Chondrocyte (in vitro differentiated cells): ENCODE data around the gene TOR1AIP2. TPM values are rescaled to one million over a fixed set of nuclear protein-coding genes. Genes with fewer than 3 reads are reported as not detected.

Experiments
- DNase-seq: peaks from one replicate; pipeline ENCODE4 v3.0.0; 2021; ENCODE audit warnings: mixed read lengths, low spot score
- H3K27ac Mint-ChIP-seq: one replicate; pipeline ENCODE4 v1.8.0; 2021; ENCODE audit warnings: mild to moderate bottlenecking, moderate library complexity, mixed read lengths; ENCODE audit not compliant: unreplicated experiment
- H3K27me3 Mint-ChIP-seq: 2 replicates; pipeline ENCODE4 v1.8.0; 2021; ENCODE audit warnings: low read depth, mixed read lengths
- H3K36me3 Mint-ChIP-seq: 2 replicates; pipeline ENCODE4 v1.8.0; 2021; ENCODE audit warnings: low read depth, mixed read lengths
- H3K4me1 Mint-ChIP-seq: 2 replicates; pipeline ENCODE4 v1.8.0; 2021; ENCODE audit warnings: low read depth, mild to moderate bottlenecking, mixed read lengths
- H3K4me3 Mint-ChIP-seq: one replicate; pipeline ENCODE4 v1.8.0; 2021; ENCODE audit warnings: mild to moderate bottlenecking, moderate library complexity, mixed read lengths; ENCODE audit not compliant: unreplicated experiment
- H3K9me3 Mint-ChIP-seq: 2 replicates; pipeline ENCODE4 v1.8.0; 2021; ENCODE audit warnings: low read depth, mixed read lengths
- CTCF ChIP-seq: fragments of 200-600 bp; sonication (generic); IDR thresholded peaks from 2 replicates; pipeline ENCODE4 v1.5.0; 2021; ENCODE audit warnings: antibody characterized with exemption, mild to moderate bottlenecking, moderate library complexity
- total RNA-seq: library from RNA; stranded (reverse); gene quantifications from 3 replicates; pipeline ENCODE4 v1.2.1, GENCODE V29; 2021

The TOR1AIP2 gene
- total RNA-seq, 1 donor from 2014 or later = 85.8 TPM

GRCh38 chr1:179882253-179883039 lies 4.8 kb upstream of the TOR1AIP2 start, which contains the start of gene TOR1AIP1:
Gene TOR1AIP1 (plus strand): TSS chr1:179882285. CDS start chr1:179882503, 218 bp downstream.
- H3K4me1 Mint-ChIP-seq = peaks cover 44% of the 10 kb centered on the region
- peak; percentile 69 for TF ChIP-seq CTCF
- peak; percentile 99 for DNase-seq
- H3K9me3 Mint-ChIP-seq = no peaks in the 10 kb centered on the region
- H3K4me3 Mint-ChIP-seq = peak within 1 kb of the TSS; percentile 93
- H3K27me3 Mint-ChIP-seq = no peaks in the 10 kb centered on the region
- H3K27ac Mint-ChIP-seq = peak within 1 kb of the TSS; percentile 100
- peaks cover 2% of the 10 kb centered on the region for H3K36me3 Mint-ChIP-seq

GRCh38 chr1:179881642-179882252 lies 4.1 kb upstream of the TOR1AIP2 start:
- DNase-seq = no peak
- Mint-ChIP-seq H3K36me3 (peaks cover 2% of the 10 kb centered on the region), H3K4me1 (peaks cover 46% of the 10 kb centered on the region), H3K27ac (peak overlapping the region; percentile 100), H3K27me3 (no peaks in the 10 kb centered on the region), H3K4me3 (peak overlapping the region; percentile 93), H3K9me3 (no peaks in the 10 kb centered on the region)
- no peak for TF ChIP-seq CTCF

GRCh38 chr1:179879797-179880196 lies 2.2 kb upstream of the TOR1AIP2 start:
- Mint-ChIP-seq H3K9me3 (no peaks in the 10 kb centered on the region), H3K4me3 (no peak overlapping the region), H3K27me3 (no peaks in the 10 kb centered on the region), H3K27ac (no peak overlapping the region), H3K36me3 (no peaks in the 10 kb centered on the region), H3K4me1 (peaks cover 61% of the 10 kb centered on the region)
- TF ChIP-seq CTCF = no peak
- DNase-seq = no peak

GRCh38 chr1:179876300-179876715 lies 1.3 kb downstream of the TOR1AIP2 start:
- DNase-seq = no peak
- peak overlapping the region; percentile 86 for H3K4me3 Mint-ChIP-seq
- peaks cover 4% of the 10 kb centered on the region for H3K36me3 Mint-ChIP-seq
- peaks cover 67% of the 10 kb centered on the region for H3K4me1 Mint-ChIP-seq
- TF ChIP-seq CTCF = no peak
- H3K27ac Mint-ChIP-seq = peak overlapping the region; percentile 66
- H3K27me3 Mint-ChIP-seq = no peaks in the 10 kb centered on the region
- H3K9me3 Mint-ChIP-seq = no peaks in the 10 kb centered on the region

GRCh38 chr1:179875596-179876299 lies 1.9 kb downstream of the TOR1AIP2 start:
- no peak for DNase-seq
- H3K27me3 Mint-ChIP-seq = no peaks in the 10 kb centered on the region
- no peaks in the 10 kb centered on the region for H3K9me3 Mint-ChIP-seq
- H3K36me3 Mint-ChIP-seq = peaks cover 4% of the 10 kb centered on the region
- no peak overlapping the region for H3K27ac Mint-ChIP-seq
- TF ChIP-seq CTCF = no peak
- H3K4me3 Mint-ChIP-seq = peak overlapping the region; percentile 86
- H3K4me1 Mint-ChIP-seq = peaks cover 64% of the 10 kb centered on the region
